DMS114 treated with DMSO at 0.1 percent for 48 hours (cell line): Measurements from ENCODE around the gene MAPRE3.
"Not testable (repeated sequence)": the region's sequence is repeated elsewhere in the genome, so short reads cannot be mapped to it uniquely, and the experiment has no call there.

Experiments used
- DNase-seq: peaks from one replicate; lab custom pipeline; 2025; ENCODE audit not compliant: unreplicated experiment; lab: John Stamatoyannopoulos, UW

The MAPRE3 gene

GRCh38 chr2:26970244-26970927 is at the start of gene MAPRE3:
Gene MAPRE3, plus strand, starts transcription at chr2:26970637. Its CDS starts 51,582 bp downstream, at chr2:27022219.
- DNase-seq, result peak; percentile 79

GRCh38 chr2:26921323-26921722 is 49.1 kb upstream of the MAPRE3 start:
- no peak for DNase-seq

GRCh38 chr2:26922405-26923188 is 47.8 kb upstream of the MAPRE3 start:
- peak; percentile 22 for DNase-seq

GRCh38 chr2:26923189-26923466 is 47.3 kb upstream of the MAPRE3 start:
- DNase-seq, result not testable (repeated sequence)

- DNase-seq, result no peak
Observed at GRCh38 chr2:26924731-26925099, 45.7 kb upstream of the MAPRE3 start.

- no peak for DNase-seq
Observed at GRCh38 chr2:26925100-26925791, 45.2 kb upstream of the MAPRE3 start.

- DNase-seq, result no peak
Observed at GRCh38 chr2:26927221-26927620, 43.2 kb upstream of the MAPRE3 start.

- no peak for DNase-seq
Observed at GRCh38 chr2:26932974-26933373, 37.5 kb upstream of the MAPRE3 start.

GRCh38 chr2:26933431-26934334 is 36.8 kb upstream of the MAPRE3 start:
- DNase-seq, result no peak

- no peak for DNase-seq
Observed at GRCh38 chr2:26934335-26934724, 36.1 kb upstream of the MAPRE3 start.

- DNase-seq, result no peak
Observed at GRCh38 chr2:26934985-26935384, 35.5 kb upstream of the MAPRE3 start.

GRCh38 chr2:26936855-26937254 is 33.6 kb upstream of the MAPRE3 start:
- DNase-seq, result no peak

- DNase-seq, result no peak
Observed at GRCh38 chr2:26938399-26939118, 31.9 kb upstream of the MAPRE3 start.

- DNase-seq, result no peak
Observed at GRCh38 chr2:26940001-26940400, 30.4 kb upstream of the MAPRE3 start.

GRCh38 chr2:26941486-26941885 is 29.0 kb upstream of the MAPRE3 start:
- no peak for DNase-seq

GRCh38 chr2:26942543-26943295 is 27.7 kb upstream of the MAPRE3 start:
- peak; percentile 5 for DNase-seq

- DNase-seq, result no peak
Observed at GRCh38 chr2:26945991-26946750, 24.3 kb upstream of the MAPRE3 start.

- no peak for DNase-seq
Observed at GRCh38 chr2:26946841-26947784, 23.3 kb upstream of the MAPRE3 start.
